ENCODE data around the gene ASTN2. TPM values are rescaled to one million over a fixed set of nuclear protein-coding genes. Genes with fewer than 3 reads are reported as not detected.

The ASTN2 gene
- total and polyA plus RNA-seq, 2 experiments from 2014 or later = 7.0 to 24.6 TPM

DNA sequence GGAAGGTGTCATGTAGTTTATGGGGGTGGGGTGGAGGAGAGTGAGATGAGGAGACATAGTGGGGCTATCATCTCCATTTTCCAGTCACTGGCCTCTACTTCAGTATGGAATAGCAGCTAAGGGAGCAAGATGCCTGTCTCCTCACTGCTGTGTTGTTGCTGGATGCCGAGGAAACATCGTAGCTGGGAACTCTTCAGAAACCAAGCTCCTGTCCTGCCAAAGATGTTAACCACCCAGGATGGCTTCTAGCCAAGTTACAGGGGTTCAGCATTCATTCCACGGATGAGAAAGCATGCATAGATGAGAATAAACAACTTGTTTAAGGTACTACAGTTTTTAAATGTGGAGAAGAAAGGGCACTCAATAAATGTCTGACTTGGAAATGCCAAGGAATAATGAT, 226.5 kb downstream of the ASTN2 start:
- no peak for ATAC-seq
- Mint-ChIP-seq H3K9me3 (no peaks in the 10 kb centered on the region; the same call in 2 of the 3 replicates), H3K4me3 (no peak overlapping the region)

DNA sequence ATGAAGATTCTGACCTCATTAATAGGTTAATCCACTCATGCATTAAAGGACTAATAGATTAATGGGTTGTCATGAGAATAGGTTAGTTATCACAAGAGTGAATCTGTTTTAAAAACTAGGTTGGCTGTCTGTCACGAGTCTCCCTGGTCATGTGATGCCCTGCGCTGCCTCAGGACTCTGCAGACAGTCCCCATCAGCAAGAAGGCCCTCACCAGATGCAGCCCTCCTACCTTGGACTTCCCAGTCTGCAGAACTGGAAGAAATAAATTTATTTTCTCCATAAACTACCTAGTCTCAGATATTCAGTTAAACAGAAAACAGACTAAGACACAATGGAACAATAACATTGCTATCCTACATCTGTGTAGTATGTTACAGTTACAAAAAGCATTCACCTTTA, 227.4 kb downstream of the ASTN2 start:
- no peaks in the 10 kb centered on the region for H3K4me1 ChIP-seq (ENCODE audit: insufficient read depth)
- H3K4me3 ChIP-seq = no peak overlapping the region
- no peaks in the 10 kb centered on the region for H3K36me3 ChIP-seq (ENCODE audit: insufficient read depth)
- no peaks in the 10 kb centered on the region for H3K27me3 ChIP-seq (ENCODE audit: insufficient read depth)
- ATAC-seq (no peak), DNase-seq (ENCODE audit: low spot score) (no peak)
- H4K20me1 ChIP-seq (replicated peaks; ENCODE audit: insufficient read depth) = no peaks in the 10 kb centered on the region; the same call in 1 of the 2 replicates
- H2AFZ ChIP-seq = no peak overlapping the region
- H3K27ac ChIP-seq (ENCODE audit: low read depth) = no peak overlapping the region
- Mint-ChIP-seq H3K4me1 (peaks cover 2% of the 10 kb centered on the region; the same call in 2 of the 3 replicates), H3K4me3 (no peak overlapping the region), H3K27ac (no peak overlapping the region), H3K27me3 (ENCODE audit: insufficient read depth, low read depth, poor library complexity) (no peaks in the 10 kb centered on the region), H3K9me3 (no peaks in the 10 kb centered on the region), H3K36me3 (ENCODE audit: low read depth) (no peaks in the 10 kb centered on the region)
- H3K9me2 ChIP-seq (ENCODE audit: insufficient read depth) = no peaks in the 10 kb centered on the region
- no peaks in the 10 kb centered on the region for H3K79me2 ChIP-seq (replicated peaks; ENCODE audit: insufficient read depth)
- H3K4me2 ChIP-seq = no peak overlapping the region
- TF ChIP-seq POLR2AphosphoS5 (IDR thresholded peaks at IDR 0.05; ENCODE audit: low read depth) = no peak
- no peaks in the 10 kb centered on the region for H3F3A ChIP-seq (replicated peaks; ENCODE audit: low read depth)

More for the DNA sequence above, 226.5 kb downstream of the ASTN2 start:
- no peaks in the 10 kb centered on the region for H3K9me2 ChIP-seq (ENCODE audit: insufficient read depth)
- peak overlapping the region; percentile 42; the same call in 1 of the 2 replicates for H3K27ac Mint-ChIP-seq
- H3K36me3 Mint-ChIP-seq (ENCODE audit: low read depth) = no peaks in the 10 kb centered on the region
- no peak for TF ChIP-seq REST (IDR thresholded peaks at IDR 0.05; ENCODE audit: unreplicated experiment)
- H3K4me2 ChIP-seq = no peak overlapping the region
- no peaks in the 10 kb centered on the region for H4K20me1 ChIP-seq (replicated peaks; ENCODE audit: insufficient read depth)
- no peaks in the 10 kb centered on the region for H3K36me3 ChIP-seq (ENCODE audit: insufficient read depth)
- no peaks in the 10 kb centered on the region for H3K79me2 ChIP-seq (replicated peaks; ENCODE audit: insufficient read depth)
- H3K27me3 Mint-ChIP-seq (ENCODE audit: insufficient read depth, low read depth, poor library complexity) = no peaks in the 10 kb centered on the region
- no peaks in the 10 kb centered on the region for H3K27me3 ChIP-seq (ENCODE audit: insufficient read depth)
- no peak for DNase-seq (ENCODE audit: low spot score)
- H3K4me3 ChIP-seq = no peak overlapping the region
- H3K27ac ChIP-seq (ENCODE audit: low read depth) = no peak overlapping the region
- no peaks in the 10 kb centered on the region for H3F3A ChIP-seq (replicated peaks; ENCODE audit: low read depth)
- H3K4me1 ChIP-seq (ENCODE audit: insufficient read depth) = no peaks in the 10 kb centered on the region
- peaks cover 6% of the 10 kb centered on the region for H3K4me1 Mint-ChIP-seq
- H2AFZ ChIP-seq = no peak overlapping the region

DNA sequence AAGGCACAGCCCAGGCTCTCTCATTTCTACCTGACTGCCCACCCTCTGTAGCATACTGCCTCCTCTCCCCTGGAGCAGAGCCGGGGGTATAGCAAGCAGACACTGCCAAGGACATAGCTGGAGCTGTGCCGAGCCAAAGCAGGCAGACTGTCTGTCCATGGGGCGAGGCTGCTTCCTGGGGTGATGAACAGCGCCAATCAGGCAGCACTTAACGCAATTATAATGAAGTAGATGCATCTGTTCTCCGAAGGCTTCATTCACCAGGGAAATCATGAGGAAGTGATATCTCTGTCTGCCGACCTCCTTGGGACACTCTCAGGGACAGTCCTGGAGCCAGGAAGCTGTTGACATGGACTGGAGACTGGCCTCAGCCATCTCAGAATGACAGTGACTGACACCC, 230.7 kb downstream of the ASTN2 start:
- Histone ChIP-seq H3K79me2 (replicated peaks; ENCODE audit: insufficient read depth) (no peaks in the 10 kb centered on the region), H3K4me1 (ENCODE audit: insufficient read depth) (no peaks in the 10 kb centered on the region), H3K36me3 (ENCODE audit: insufficient read depth) (0 out of 2 replicates have a peak, but pooled peaks cover 4% of the 10 kb centered on the region), H3K27ac (ENCODE audit: low read depth) (no peak overlapping the region), H4K20me1 (replicated peaks; ENCODE audit: insufficient read depth) (no peaks in the 10 kb centered on the region; the same call in 1 of the 2 replicates), H3F3A (replicated peaks; ENCODE audit: low read depth) (no peaks in the 10 kb centered on the region), H3K9me2 (ENCODE audit: insufficient read depth) (no peaks in the 10 kb centered on the region), H3K27me3 (ENCODE audit: insufficient read depth) (no peaks in the 10 kb centered on the region), H3K4me3 (no peak overlapping the region), H2AFZ (no peak overlapping the region), H3K4me2 (no peak overlapping the region)
- H3K27me3 Mint-ChIP-seq (ENCODE audit: insufficient read depth, low read depth, poor library complexity) = no peaks in the 10 kb centered on the region
- H3K36me3 Mint-ChIP-seq (ENCODE audit: low read depth) = peaks cover 12% of the 10 kb centered on the region
- peaks cover 3% of the 10 kb centered on the region; the same call in 1 of the 3 replicates for H3K4me1 Mint-ChIP-seq
- H3K27ac Mint-ChIP-seq = no peak overlapping the region
- ATAC-seq (peak; percentile 52; the same call in 2 of the 3 replicates), DNase-seq (ENCODE audit: low spot score) (no peak)
- no peak overlapping the region for H3K4me3 Mint-ChIP-seq
- peaks cover 14% of the 10 kb centered on the region for H3K9me3 Mint-ChIP-seq
- TF ChIP-seq NANOG (IDR thresholded peaks at IDR 0.05; ENCODE audit: borderline replicate concordance) (no peak), ZNF114 (CRISPR knock-in tag; IDR thresholded peaks at IDR 0.05) (no peak), EZH2 (IDR thresholded peaks at IDR 0.05; ENCODE audit: low read depth, unreplicated experiment) (no peak), POLR2AphosphoS5 (IDR thresholded peaks at IDR 0.05; ENCODE audit: low read depth) (no peak), ETS1 (IDR thresholded peaks at IDR 0.05) (no peak), CREB1 (CRISPR knock-in tag; IDR thresholded peaks at IDR 0.05; ENCODE audit: low read depth) (no peak)
- TF ChIP-seq, protein P1, sequence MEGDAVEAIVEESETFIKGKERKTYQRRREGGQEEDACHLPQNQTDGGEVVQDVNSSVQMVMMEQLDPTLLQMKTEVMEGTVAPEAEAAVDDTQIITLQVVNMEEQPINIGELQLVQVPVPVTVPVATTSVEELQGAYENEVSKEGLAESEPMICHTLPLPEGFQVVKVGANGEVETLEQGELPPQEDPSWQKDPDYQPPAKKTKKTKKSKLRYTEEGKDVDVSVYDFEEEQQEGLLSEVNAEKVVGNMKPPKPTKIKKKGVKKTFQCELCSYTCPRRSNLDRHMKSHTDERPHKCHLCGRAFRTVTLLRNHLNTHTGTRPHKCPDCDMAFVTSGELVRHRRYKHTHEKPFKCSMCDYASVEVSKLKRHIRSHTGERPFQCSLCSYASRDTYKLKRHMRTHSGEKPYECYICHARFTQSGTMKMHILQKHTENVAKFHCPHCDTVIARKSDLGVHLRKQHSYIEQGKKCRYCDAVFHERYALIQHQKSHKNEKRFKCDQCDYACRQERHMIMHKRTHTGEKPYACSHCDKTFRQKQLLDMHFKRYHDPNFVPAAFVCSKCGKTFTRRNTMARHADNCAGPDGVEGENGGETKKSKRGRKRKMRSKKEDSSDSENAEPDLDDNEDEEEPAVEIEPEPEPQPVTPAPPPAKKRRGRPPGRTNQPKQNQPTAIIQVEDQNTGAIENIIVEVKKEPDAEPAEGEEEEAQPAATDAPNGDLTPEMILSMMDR (conservative IDR thresholded peaks at IDR 0.05; ENCODE audit: low read depth in 2 of 2) = no peak

All from GM23338 (cell line).